Neuron (in vitro differentiated cells): Measurements from ENCODE around the gene GOLT1A.

ENCODE experiments used
- H2AFZ ChIP-seq: one replicate; pipeline ENCODE4 v1.6.1; 2013; ENCODE audit warnings: low read depth, mild to moderate bottlenecking, inconsistent platforms, low read length, moderate library complexity
- H3K27me3 ChIP-seq: one replicate; pipeline ENCODE4 v1.6.1; 2013; ENCODE audit warnings: low read length; ENCODE audit not compliant: insufficient read depth
- H3K36me3 ChIP-seq: one replicate; pipeline ENCODE4 v1.6.1; 2013; ENCODE audit warnings: low read length; ENCODE audit not compliant: insufficient read depth
- H3K4me1 ChIP-seq: one replicate; pipeline ENCODE4 v1.6.1; 2013; ENCODE audit warnings: low read length; ENCODE audit not compliant: insufficient read depth
- H3K4me3 ChIP-seq: 2 replicates; pipeline ENCODE4 v1.5.1; 2013; ENCODE audit warnings: mild to moderate bottlenecking, low read length, moderate library complexity
- H3K9me3 ChIP-seq: one replicate; pipeline ENCODE4 v1.6.1; 2013; ENCODE audit warnings: low read length

Gene GOLT1A

GRCh38 chr1:204255966-204256365 lies 42.2 kb upstream of the GOLT1A start:
- Histone ChIP-seq H2AFZ (no peak overlapping the region), H3K36me3 (peaks cover 44% of the 10 kb centered on the region), H3K9me3 (no peaks in the 10 kb centered on the region), H3K27me3 (no peaks in the 10 kb centered on the region), H3K4me1 (peaks cover 33% of the 10 kb centered on the region), H3K4me3 (no peak overlapping the region)

- Histone ChIP-seq H3K36me3 (peaks cover 37% of the 10 kb centered on the region), H3K4me3 (no peak overlapping the region), H2AFZ (no peak overlapping the region), H3K9me3 (no peaks in the 10 kb centered on the region), H3K4me1 (peaks cover 33% of the 10 kb centered on the region), H3K27me3 (no peaks in the 10 kb centered on the region)
These were observed 41.4 kb upstream of the GOLT1A start for GRCh38 chr1:204255225-204255624.

DNA sequence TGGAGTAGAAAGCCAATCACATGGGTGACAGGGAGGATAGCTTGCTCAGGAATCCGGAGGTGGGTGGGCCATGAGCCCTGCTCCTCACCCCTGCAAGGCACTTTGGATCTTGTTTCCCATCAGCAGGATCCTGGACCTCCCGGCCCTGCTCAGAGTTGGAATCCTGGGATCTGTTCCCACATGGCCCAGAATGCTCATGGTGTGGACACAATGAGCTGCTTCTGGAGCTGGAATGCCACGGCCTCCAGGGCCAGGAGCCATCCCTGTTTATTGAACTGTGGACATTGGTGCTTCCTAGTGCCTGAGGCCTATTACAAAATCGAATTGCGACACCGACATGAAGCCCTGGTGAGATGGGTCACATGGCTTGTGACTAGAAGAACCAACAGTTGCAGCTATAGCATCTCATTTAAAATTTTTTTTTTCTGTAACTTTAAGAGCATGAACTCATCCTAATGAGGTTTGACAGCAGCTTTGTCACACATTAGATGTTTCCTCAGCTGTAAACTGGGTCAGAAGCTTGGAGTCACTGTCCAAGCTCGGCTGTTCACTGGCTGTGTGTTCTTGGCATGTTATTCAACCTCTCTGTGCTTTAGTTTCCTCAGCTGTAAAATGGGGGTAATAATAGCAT lies 40.4 kb upstream of the GOLT1A start:
- peaks cover 33% of the 10 kb centered on the region for H3K4me1 ChIP-seq
- H3K36me3 ChIP-seq: peaks cover 26% of the 10 kb centered on the region
- no peaks in the 10 kb centered on the region for H3K9me3 ChIP-seq
- H2AFZ ChIP-seq: no peak overlapping the region
- H3K4me3 ChIP-seq: no peak overlapping the region
- H3K27me3 ChIP-seq: no peaks in the 10 kb centered on the region

- Histone ChIP-seq H3K36me3 (peaks cover 36% of the 10 kb centered on the region), H3K9me3 (no peaks in the 10 kb centered on the region), H3K4me1 (peaks cover 32% of the 10 kb centered on the region), H2AFZ (no peak overlapping the region), H3K27me3 (no peaks in the 10 kb centered on the region), H3K4me3 (no peak overlapping the region)
These were observed 38.3 kb upstream of the GOLT1A start for GRCh38 chr1:204251926-204252689.

GRCh38 chr1:204251286-204251685 lies 37.5 kb upstream of the GOLT1A start:
- Histone ChIP-seq H3K4me1 (peaks cover 24% of the 10 kb centered on the region), H3K36me3 (peaks cover 31% of the 10 kb centered on the region), H2AFZ (no peak overlapping the region)

DNA sequence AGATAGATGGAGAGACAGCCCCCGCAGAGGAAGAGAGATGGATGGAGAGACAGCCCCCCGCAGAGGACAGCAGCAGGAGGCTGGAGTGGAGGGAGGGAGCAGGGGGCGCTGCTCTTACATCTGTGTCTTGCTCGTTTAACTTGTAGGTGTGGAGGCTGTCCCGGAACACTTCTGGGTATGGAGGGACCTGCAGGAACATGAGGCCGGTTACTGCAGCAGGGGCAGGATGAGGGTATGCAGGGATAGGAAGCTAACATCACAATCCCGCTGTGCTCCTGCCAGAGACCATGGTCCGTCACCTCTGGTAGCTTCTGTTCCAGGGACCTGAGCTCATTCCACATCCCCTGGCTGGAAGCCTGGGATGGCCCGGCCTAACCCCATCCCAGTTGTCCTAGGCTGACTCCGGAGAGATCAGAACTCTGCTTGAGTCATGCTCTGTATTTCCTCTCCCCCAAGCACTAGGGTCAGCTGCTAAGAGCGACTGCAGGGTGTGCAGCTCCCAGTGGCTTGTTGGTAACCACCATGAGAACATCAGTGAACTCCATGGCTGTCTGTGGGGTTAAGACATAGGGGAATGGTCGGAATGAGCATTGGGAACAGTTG lies 36.7 kb upstream of the GOLT1A start:
- H3K27me3 ChIP-seq: no peaks in the 10 kb centered on the region
- no peak overlapping the region for H3K4me3 ChIP-seq
- peaks cover 38% of the 10 kb centered on the region for H3K36me3 ChIP-seq
- no peak overlapping the region for H2AFZ ChIP-seq
- peaks cover 17% of the 10 kb centered on the region for H3K4me1 ChIP-seq
- no peaks in the 10 kb centered on the region for H3K9me3 ChIP-seq

More at GRCh38 chr1:204251286-204251685, 37.5 kb upstream of the GOLT1A start:
- no peak overlapping the region for H3K4me3 ChIP-seq
- no peaks in the 10 kb centered on the region for H3K27me3 ChIP-seq
- no peaks in the 10 kb centered on the region for H3K9me3 ChIP-seq

GRCh38 chr1:204249736-204250427 lies 36.1 kb upstream of the GOLT1A start:
- Histone ChIP-seq H2AFZ (no peak overlapping the region), H3K4me1 (peaks cover 10% of the 10 kb centered on the region), H3K4me3 (no peak overlapping the region), H3K27me3 (no peaks in the 10 kb centered on the region), H3K9me3 (no peaks in the 10 kb centered on the region), H3K36me3 (peaks cover 45% of the 10 kb centered on the region)

DNA sequence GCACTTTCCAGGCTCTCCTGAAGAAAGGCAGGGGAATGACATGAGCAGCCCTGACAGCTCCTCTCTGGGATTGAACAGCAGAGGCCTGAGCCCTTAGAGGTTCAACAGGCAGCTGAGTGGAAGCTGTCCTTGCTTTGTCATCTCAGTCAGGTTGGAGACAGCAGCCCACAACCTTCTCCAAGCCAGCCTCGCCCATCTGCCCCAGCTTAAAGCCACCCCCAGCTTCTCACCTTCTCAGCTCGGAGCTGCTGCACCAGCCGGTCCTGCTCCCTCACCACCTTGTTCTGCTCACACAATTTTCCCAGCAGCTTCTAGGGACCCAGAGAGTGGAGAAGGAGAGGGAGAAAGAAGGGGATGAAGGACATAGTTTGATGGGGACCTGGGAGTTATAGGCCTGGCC lies 35.2 kb upstream of the GOLT1A start:
- no peaks in the 10 kb centered on the region for H3K9me3 ChIP-seq
- H2AFZ ChIP-seq: no peak overlapping the region
- H3K36me3 ChIP-seq: peaks cover 44% of the 10 kb centered on the region
- H3K4me3 ChIP-seq: no peak overlapping the region
- no peaks in the 10 kb centered on the region for H3K27me3 ChIP-seq
- peaks cover 2% of the 10 kb centered on the region for H3K4me1 ChIP-seq

DNA sequence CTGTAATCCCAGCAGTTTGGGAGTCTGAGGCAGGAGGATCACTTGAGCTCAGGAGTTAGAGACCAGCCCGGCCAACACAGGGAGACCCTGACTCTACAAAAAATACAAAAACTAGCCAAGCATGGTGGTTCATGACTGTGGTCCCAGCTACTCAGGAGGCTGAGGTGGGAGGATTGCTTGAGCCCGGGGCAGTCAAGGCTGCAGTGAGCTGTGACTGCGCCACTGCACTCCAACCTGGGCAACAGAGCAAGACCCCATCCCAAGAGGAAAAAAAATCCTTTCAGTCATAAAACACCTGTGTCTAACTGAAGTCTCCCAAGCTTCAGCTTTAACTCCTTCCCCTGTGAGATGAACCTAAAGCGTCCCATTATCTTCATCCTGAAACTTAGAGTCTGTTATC lies 33.1 kb upstream of the GOLT1A start:
- Histone ChIP-seq H2AFZ (no peak overlapping the region), H3K4me3 (no peak overlapping the region), H3K27me3 (no peaks in the 10 kb centered on the region), H3K4me1 (no peaks in the 10 kb centered on the region), H3K9me3 (no peaks in the 10 kb centered on the region), H3K36me3 (peaks cover 57% of the 10 kb centered on the region)

GRCh38 chr1:204242920-204243319 lies 29.1 kb upstream of the GOLT1A start:
- Histone ChIP-seq H3K9me3 (peaks cover 2% of the 10 kb centered on the region), H3K36me3 (peaks cover 79% of the 10 kb centered on the region), H3K4me1 (no peaks in the 10 kb centered on the region), H3K4me3 (no peak overlapping the region), H2AFZ (no peak overlapping the region), H3K27me3 (no peaks in the 10 kb centered on the region)

DNA sequence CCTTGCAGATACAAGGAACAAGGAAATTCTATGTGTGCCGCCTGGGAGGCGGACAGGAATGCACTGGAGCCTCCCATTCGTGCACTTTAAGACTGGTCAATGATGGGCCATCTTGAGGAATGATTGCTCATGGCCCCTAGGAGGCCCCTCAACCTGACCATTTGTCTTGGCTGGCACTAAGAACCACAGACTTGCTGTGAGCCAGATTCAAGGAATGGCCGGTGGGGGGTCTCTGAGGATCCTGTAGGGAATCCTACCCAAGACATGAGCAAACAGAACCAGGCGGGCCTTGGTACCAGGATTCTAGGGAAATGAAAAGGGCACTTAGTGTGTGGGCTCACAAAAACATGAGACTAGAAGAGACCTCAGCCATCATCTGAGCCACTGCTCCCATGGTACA lies 28.1 kb upstream of the GOLT1A start:
- H3K27me3 ChIP-seq: no peaks in the 10 kb centered on the region
- no peak overlapping the region for H3K4me3 ChIP-seq
- no peaks in the 10 kb centered on the region for H3K4me1 ChIP-seq
- no peak overlapping the region for H2AFZ ChIP-seq
- H3K9me3 ChIP-seq: peaks cover 3% of the 10 kb centered on the region
- H3K36me3 ChIP-seq: peaks cover 80% of the 10 kb centered on the region

- peaks cover 7% of the 10 kb centered on the region for H3K9me3 ChIP-seq
- no peaks in the 10 kb centered on the region for H3K4me1 ChIP-seq
- H2AFZ ChIP-seq: no peak overlapping the region
- no peaks in the 10 kb centered on the region for H3K27me3 ChIP-seq
- H3K36me3 ChIP-seq: peaks cover 81% of the 10 kb centered on the region
- H3K4me3 ChIP-seq: no peak overlapping the region
These were observed 27.3 kb upstream of the GOLT1A start for GRCh38 chr1:204241050-204241449.

DNA sequence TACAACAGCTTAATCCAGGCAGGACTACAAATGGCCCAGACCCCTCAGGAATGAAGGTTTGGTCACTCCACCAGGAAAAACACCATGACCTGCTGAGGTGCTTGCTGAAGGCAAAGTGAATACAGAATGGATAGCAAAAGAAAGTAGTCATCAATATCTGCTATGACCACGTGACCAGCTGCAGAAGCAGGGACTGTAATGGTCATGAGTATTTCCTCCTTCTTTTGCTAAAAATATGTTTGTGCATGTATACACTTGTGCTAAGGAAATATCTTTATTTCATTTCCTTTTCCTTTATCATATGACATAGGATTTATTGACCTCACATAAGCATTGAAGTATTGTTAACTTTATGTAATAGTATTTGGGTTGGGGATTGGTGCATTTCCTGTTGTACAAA lies 26.4 kb upstream of the GOLT1A start:
- H2AFZ ChIP-seq: no peak overlapping the region
- no peaks in the 10 kb centered on the region for H3K4me1 ChIP-seq
- H3K9me3 ChIP-seq: peaks cover 7% of the 10 kb centered on the region
- no peaks in the 10 kb centered on the region for H3K27me3 ChIP-seq
- H3K4me3 ChIP-seq: no peak overlapping the region
- H3K36me3 ChIP-seq: peaks cover 81% of the 10 kb centered on the region
